Endothelial cell of umbilical vein (primary cell): ENCODE results near the gene PDXDC1. TPM values are rescaled to one million over a fixed set of nuclear protein-coding genes. Genes with fewer than 3 reads are reported as not detected.

Experiments
- BruUV-seq: library from RNA; stranded (reverse); fragments of 400-500 nt; replicated peaks from 2 replicates; lab custom pipeline; 2021; lab: Mats Ljungman, UMichigan
- CTCF ChIA-PET: fragments of 300-600, 350-600 bp; sonication (Branson Sonifier 250); formaldehyde crosslinking; loops from one replicate; lab custom pipeline; 2021; ENCODE audit warnings: antibody characterized with exemption, inconsistent platforms; lab: Charles Lee
- POLR2A ChIA-PET: fragments of 300-600, 350-600 bp; sonication (Branson Sonifier 250); formaldehyde crosslinking; loops from one replicate; lab custom pipeline; 2021; ENCODE audit warnings: antibody characterized with exemption, inconsistent platforms; lab: Charles Lee
- DNase-seq: peaks from one replicate; pipeline ENCODE4 v3.0.0-alpha.2; 2011; ENCODE audit warnings: low read depth, low spot score
- FAIRE-seq: peaks from 2 replicates; lab custom pipeline; 2011; peaks lifted over from hg19 to GRCh38; lab: Jason Lieb, UNC
- H2AFZ ChIP-seq: 2 replicates; pipeline ENCODE4 v1.6.0; 2012; ENCODE audit warnings: low read depth, low read length, control low read depth, inconsistent platforms
- H3K27ac ChIP-seq: 2 replicates; pipeline ENCODE4 v1.5.1; 2011; ENCODE audit warnings: low read depth, mild to moderate bottlenecking, control low read depth, low read length, moderate library complexity; ENCODE audit not compliant: insufficient read depth
- H3K27me3 ChIP-seq, 2 experiments: 2 replicates each; pipeline versions ENCODE4 v1.6.0 to v1.6.1; 2011; ENCODE audit warnings: low read length in 2 of 2, mixed read lengths in 1 of 2; ENCODE audit not compliant: control insufficient read depth in 2 of 2, insufficient read depth in 2 of 2
- H3K36me3 ChIP-seq, 2 experiments: 2 replicates in 1 of 2; 3 replicates in 1 of 2; pipeline ENCODE4 v1.5.1; 2011; ENCODE audit warnings: low read length in 2 of 2, mild to moderate bottlenecking in 1 of 2, moderate library complexity in 1 of 2; ENCODE audit not compliant: control insufficient read depth in 2 of 2, insufficient read depth in 2 of 2; ENCODE audit errors: extremely low read depth in 1 of 2
- H3K4me1 ChIP-seq: 3 replicates; pipeline ENCODE4 v1.5.1; 2011; ENCODE audit warnings: mild to moderate bottlenecking, low read length; ENCODE audit not compliant: control insufficient read depth, insufficient read depth; ENCODE audit errors: extremely low read depth
- H3K4me2 ChIP-seq: 2 replicates; pipeline ENCODE4 v1.6.1; 2011; ENCODE audit warnings: low read length, control low read depth, mixed read lengths; ENCODE audit not compliant: insufficient read depth
- H3K4me3 ChIP-seq, 3 experiments: fragments of 200-600 bp in 1 of 3; sonication (generic), shearing (Covaris generic) in 1 of 3; replicated peaks in 1 of 3; 2 replicates each; pipeline ENCODE4 v1.5.1; 2011 to 2016; ENCODE audit warnings: control low read depth in 3 of 3, low read length in 3 of 3, mild to moderate bottlenecking in 2 of 3, inconsistent platforms in 1 of 3, low read depth in 1 of 3, moderate library complexity in 1 of 3; ENCODE audit not compliant: insufficient read depth in 1 of 3
- H3K79me2 ChIP-seq: 2 replicates; pipeline ENCODE4 v1.6.0; 2012; ENCODE audit warnings: low read length, inconsistent platforms; ENCODE audit not compliant: control insufficient read depth, insufficient read depth
- H3K9ac ChIP-seq: replicated peaks from 2 replicates; pipeline ENCODE3; 2011; ENCODE audit warnings: low read length, control low read depth; ENCODE audit not compliant: insufficient read depth; ENCODE audit errors: extremely low read depth
- H3K9me1 ChIP-seq: replicated peaks from 3 replicates; pipeline ENCODE4 v1.6.0; 2011; ENCODE audit warnings: mild to moderate bottlenecking, low read length; ENCODE audit not compliant: control insufficient read depth, insufficient read depth; ENCODE audit errors: extremely low read depth
- H3K9me3 ChIP-seq: replicated peaks from 2 replicates; pipeline ENCODE4 v1.5.1; 2012; ENCODE audit warnings: low read length, inconsistent platforms; ENCODE audit not compliant: control insufficient read depth, insufficient read depth
- H4K20me1 ChIP-seq: replicated peaks from 2 replicates; pipeline ENCODE3; 2011; ENCODE audit warnings: mild to moderate bottlenecking, low read length; ENCODE audit not compliant: control insufficient read depth, insufficient read depth; ENCODE audit errors: extremely low read depth
- EZH2 ChIP-seq: IDR thresholded peaks from 2 replicates; pipeline ENCODE4 v1.6.1; 2012; ENCODE audit warnings: borderline replicate concordance, low read depth, mild to moderate bottlenecking, moderate library complexity, low read length, inconsistent platforms; ENCODE audit not compliant: severe bottlenecking
- FOS ChIP-seq: IDR thresholded peaks from 2 replicates; pipeline ENCODE4 v1.6.1; 2011; ENCODE audit warnings: mild to moderate bottlenecking, low read length, moderate library complexity, borderline replicate concordance; ENCODE audit not compliant: insufficient read depth
- GATA2 ChIP-seq: IDR thresholded peaks from 2 replicates; pipeline ENCODE4 v1.7.0; 2011; ENCODE audit warnings: low read depth, mild to moderate bottlenecking, moderate library complexity, mixed read lengths, low read length; ENCODE audit not compliant: insufficient read length, insufficient read depth
- JUN ChIP-seq: IDR thresholded peaks from 2 replicates; pipeline ENCODE4 v1.6.1; 2011; ENCODE audit warnings: borderline replicate concordance, low read depth; ENCODE audit not compliant: insufficient read length, insufficient read depth
- MYC ChIP-seq: IDR thresholded peaks from one replicate; pipeline ENCODE4 v1.6.1; 2011; ENCODE audit warnings: mild to moderate bottlenecking, low read depth, low read length
- POLR2A ChIP-seq: IDR thresholded peaks from 2 replicates; pipeline ENCODE4 v1.6.1; 2012; ENCODE audit warnings: low read depth, mild to moderate bottlenecking, control low read depth, low read length
- POLR2AphosphoS5 ChIP-seq: IDR thresholded peaks from 2 replicates; pipeline ENCODE4 v1.6.1; 2012; ENCODE audit warnings: low read depth, mild to moderate bottlenecking, control low read depth, low read length, moderate library complexity; ENCODE audit not compliant: insufficient read depth
- dilution Hi-C: fragments of 300-500 bp; cut with MboI; formaldehyde crosslinking; loops from one replicate; pipeline ENCODE4 v1.15.0; 2019; ENCODE audit warnings: low sequenced_read_pairs; ENCODE audit not compliant: extremely low pct_ligation_motif_present
- intact Hi-C: fragments of 100-400 bp; cut with micrococcal nuclease; formaldehyde crosslinking; loops from one replicate; pipeline ENCODE4 v1.10.0; 2022
- polyA plus RNA-seq, 4 experiments: library from polyadenylated mRNA; depleted of rRNA in 3 of 4; stranded (reverse) in 3 of 4; unstranded in 1 of 4; fragments of >200 nt; gene quantifications; 2 replicates each; pipeline versions ENCODE4 v1.2.1 to v1.2.3, GENCODE V29; 2011 to 2012; ENCODE audit warnings: missing spikeins in 1 of 4
- total RNA-seq: library from RNA; stranded (reverse); gene quantifications from 2 replicates; pipeline ENCODE4 v1.2.3, GENCODE V29; 2021
- TF ChIP-seq, protein P1 (sequence below), 2 donors: IDR thresholded peaks; 1 replicate in 1 of 2; 2 replicates in 1 of 2; pipeline ENCODE4 v1.5.1; 2011; ENCODE audit warnings: low read length in 2 of 2, mild to moderate bottlenecking in 2 of 2, moderate library complexity in 2 of 2, control low read depth in 1 of 2, inconsistent platforms in 1 of 2, low read depth in 1 of 2; ENCODE audit not compliant: insufficient read depth in 1 of 2; ENCODE audit errors: extremely low read depth in 1 of 2
- TF ChIP-seq, protein P2 (sequence below): IDR thresholded peaks from 2 replicates; pipeline ENCODE4 v1.6.1; 2011; ENCODE audit not compliant: insufficient read depth, insufficient read length

The PDXDC1 gene
- total and polyA plus RNA-seq, 2 donors (not counting 3 experiments of a cell fraction or from before 2014, with no cell fraction given) = 44.6 to 78.9 TPM

DNA sequence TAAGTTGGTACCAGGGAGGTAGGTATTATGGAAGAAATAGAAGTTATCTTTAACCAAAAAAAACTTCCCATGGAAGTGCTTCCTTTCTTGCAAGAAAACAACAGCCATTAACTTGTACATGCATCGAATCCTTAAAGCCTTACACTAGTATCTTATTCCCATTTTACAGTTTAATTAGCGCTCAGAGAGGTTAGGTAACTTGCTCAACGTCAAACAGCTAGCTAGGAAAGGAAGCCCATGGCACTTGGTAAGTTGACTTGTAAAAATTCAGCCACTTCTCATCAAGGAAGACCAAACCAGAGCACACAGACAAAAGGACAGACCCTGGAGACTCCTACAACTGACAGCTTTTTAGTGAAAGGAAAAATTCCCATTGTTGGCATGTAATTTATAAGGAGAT is 84.5 kb downstream of the PDXDC1 start:
- Histone ChIP-seq H3K9me3 (no peaks in the 10 kb centered on the region), H3K9ac (no peak overlapping the region), H3K4me1 (peaks cover 23% of the 10 kb centered on the region), H3K4me2 (no peak overlapping the region), H3K27ac (no peak overlapping the region), H2AFZ (no peak overlapping the region), H3K27me3 (no peaks in the 10 kb centered on the region), H3K79me2 (peaks cover 13% of the 10 kb centered on the region), H4K20me1 (peaks cover 2% of the 10 kb centered on the region), H3K36me3 (peaks cover 15 to 19% of the 10 kb centered on the region in 2 experiments), H3K9me1 (no peaks in the 10 kb centered on the region), H3K4me3 (no peak overlapping the region)
- BruUV-seq = no TSS peak
- TF ChIP-seq FOS (no peak), EZH2 (no peak), MYC (no peak), POLR2A (no peak), POLR2AphosphoS5 (no peak), GATA2 (no peak), JUN (no peak)
- TF ChIP-seq, protein P1, sequence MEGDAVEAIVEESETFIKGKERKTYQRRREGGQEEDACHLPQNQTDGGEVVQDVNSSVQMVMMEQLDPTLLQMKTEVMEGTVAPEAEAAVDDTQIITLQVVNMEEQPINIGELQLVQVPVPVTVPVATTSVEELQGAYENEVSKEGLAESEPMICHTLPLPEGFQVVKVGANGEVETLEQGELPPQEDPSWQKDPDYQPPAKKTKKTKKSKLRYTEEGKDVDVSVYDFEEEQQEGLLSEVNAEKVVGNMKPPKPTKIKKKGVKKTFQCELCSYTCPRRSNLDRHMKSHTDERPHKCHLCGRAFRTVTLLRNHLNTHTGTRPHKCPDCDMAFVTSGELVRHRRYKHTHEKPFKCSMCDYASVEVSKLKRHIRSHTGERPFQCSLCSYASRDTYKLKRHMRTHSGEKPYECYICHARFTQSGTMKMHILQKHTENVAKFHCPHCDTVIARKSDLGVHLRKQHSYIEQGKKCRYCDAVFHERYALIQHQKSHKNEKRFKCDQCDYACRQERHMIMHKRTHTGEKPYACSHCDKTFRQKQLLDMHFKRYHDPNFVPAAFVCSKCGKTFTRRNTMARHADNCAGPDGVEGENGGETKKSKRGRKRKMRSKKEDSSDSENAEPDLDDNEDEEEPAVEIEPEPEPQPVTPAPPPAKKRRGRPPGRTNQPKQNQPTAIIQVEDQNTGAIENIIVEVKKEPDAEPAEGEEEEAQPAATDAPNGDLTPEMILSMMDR (IDR thresholded peaks at IDR 0.05; ENCODE audit: extremely low read depth in 1 of 2, insufficient read depth in 1 of 2, low read depth in 1 of 2, low read length in 2 of 2) = no peak
- TF ChIP-seq, protein P2, sequence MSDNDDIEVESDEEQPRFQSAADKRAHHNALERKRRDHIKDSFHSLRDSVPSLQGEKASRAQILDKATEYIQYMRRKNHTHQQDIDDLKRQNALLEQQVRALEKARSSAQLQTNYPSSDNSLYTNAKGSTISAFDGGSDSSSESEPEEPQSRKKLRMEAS = no peak
- ChIA-PET POLR2A (no interaction called here), CTCF (no interaction called here)
- dilution Hi-C loops (no loop called here), intact Hi-C loops (loop anchor here (10.0 kb wide), 1 partner anchor 85 kb away; the partner anchor contains the start of gene PDXDC1)
- DNase-seq (peak; percentile 0), FAIRE-seq (no peak)
